SH-SY5Y (cell line): ENCODE data around the gene AKT3.

Experiments
- GATA2 ChIP-seq: IDR thresholded peaks from 2 replicates; pipeline ENCODE4 v1.6.1; 2011; ENCODE audit warnings: mild to moderate bottlenecking, low read depth, low read length
- GATA3 ChIP-seq: IDR thresholded peaks from 2 replicates; pipeline ENCODE4 v1.6.1; 2011; ENCODE audit warnings: low read depth, mild to moderate bottlenecking, low read length, moderate library complexity

DNA sequence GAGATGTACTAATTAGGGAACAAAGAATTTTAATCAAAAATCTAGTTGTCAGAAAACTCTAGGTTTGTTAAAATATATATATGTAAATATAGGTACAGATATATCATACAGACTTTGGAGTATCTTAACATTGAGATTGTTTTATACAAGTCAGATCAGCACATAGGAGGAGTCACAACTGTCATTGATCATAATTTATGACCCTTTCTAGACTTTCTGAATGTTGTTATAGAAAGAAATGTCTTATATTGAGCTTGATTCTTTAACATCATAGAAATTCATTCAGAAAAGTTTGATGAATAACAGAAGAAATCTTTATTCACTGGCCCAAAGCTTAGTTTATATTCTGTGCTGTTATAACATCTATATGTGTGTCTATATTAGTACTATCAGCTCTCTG is 408.4 kb downstream of the AKT3 start:
- TF ChIP-seq GATA2 (no peak), GATA3 (no peak)
